ENCODE data around the gene JAG2. TPM values are rescaled to one million over a fixed set of nuclear protein-coding genes. Genes with fewer than 3 reads are reported as not detected.

JAG2 gene
- total RNA-seq, 1 experiment from 2014 or later = 6.3 TPM

DNA sequence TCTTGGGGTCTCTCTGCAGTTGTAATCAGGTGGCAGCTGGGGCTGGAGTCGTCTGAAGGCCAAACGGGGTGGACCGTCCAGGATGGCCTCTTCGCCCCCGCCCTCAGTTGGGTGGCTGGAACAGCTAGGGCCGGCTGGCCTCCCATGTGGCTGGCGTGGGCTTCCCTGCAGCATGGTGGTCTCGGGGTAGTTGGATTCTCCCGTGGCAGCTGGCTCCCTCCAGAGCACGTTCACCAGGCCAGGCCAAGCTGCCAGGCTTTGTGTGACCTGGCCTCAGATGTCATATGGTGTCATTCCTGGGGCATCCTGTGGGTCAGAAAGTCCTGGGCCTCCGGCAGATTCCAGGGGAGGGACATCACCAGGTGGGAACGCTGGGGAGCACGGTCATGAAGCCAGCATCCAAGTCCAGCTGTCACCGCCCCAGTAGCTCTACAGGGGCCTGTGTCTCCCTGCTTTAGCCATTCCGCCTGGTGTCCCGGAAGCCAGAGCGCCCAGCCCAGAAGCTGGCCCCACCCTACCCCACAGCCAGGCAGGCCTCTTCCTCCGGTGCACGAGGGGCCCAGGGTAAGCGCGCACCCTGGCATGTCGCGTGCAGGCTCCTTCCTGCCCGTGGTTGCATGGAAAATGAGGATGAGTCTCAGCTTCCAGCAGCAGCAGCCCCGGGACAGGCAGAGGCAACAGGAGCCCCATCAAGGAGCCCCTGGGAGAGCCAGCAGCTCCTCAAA, 13.9 kb upstream of the JAG2 start:
- DNase-seq (ENCODE audit: low read depth) = no peak

- no peak for DNase-seq (ENCODE audit: low read depth)
These were observed 13.1 kb upstream of the JAG2 start for GRCh38 chr14:105181549-105182295.

GRCh38 chr14:105180592-105181548, 12.3 kb upstream of the JAG2 start, which contains the start of gene NUDT14:
NUDT14 (minus strand) TSS chr14:105181312; CDS start chr14:105181209, 103 bp downstream.
- peak; percentile 86 for DNase-seq (ENCODE audit: low read depth)

DNA sequence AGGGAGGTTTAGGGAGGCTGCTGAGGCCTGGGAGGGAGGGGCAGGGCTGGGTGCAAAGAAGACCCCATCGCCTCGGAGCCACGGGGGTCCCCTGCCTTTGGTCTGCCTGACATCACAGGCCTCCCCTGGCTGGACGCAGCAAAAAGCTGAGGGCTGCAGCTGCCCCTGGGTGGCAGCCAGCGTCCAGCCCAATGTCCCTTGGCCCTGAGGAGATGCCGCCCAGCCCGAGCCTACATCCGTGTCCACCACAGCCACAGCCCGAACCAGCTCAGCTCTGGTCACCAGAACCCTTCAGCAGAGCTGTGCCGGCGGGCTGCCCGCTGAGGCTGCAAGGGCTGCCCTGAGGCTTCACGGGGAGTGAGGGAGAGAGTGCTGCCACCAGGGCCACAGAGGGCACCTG, 10.6 kb upstream of the JAG2 start:
- DNase-seq (ENCODE audit: low read depth) = no peak

GRCh38 chr14:105178868-105179140, 10.2 kb upstream of the JAG2 start:
- DNase-seq (ENCODE audit: low read depth) = no peak

- no peak for DNase-seq (ENCODE audit: low read depth)
These were observed 9.7 kb upstream of the JAG2 start for GRCh38 chr14:105178069-105178867.

- no peak for DNase-seq (ENCODE audit: low read depth)
These were observed 8.5 kb upstream of the JAG2 start for GRCh38 chr14:105177082-105177481.

DNA sequence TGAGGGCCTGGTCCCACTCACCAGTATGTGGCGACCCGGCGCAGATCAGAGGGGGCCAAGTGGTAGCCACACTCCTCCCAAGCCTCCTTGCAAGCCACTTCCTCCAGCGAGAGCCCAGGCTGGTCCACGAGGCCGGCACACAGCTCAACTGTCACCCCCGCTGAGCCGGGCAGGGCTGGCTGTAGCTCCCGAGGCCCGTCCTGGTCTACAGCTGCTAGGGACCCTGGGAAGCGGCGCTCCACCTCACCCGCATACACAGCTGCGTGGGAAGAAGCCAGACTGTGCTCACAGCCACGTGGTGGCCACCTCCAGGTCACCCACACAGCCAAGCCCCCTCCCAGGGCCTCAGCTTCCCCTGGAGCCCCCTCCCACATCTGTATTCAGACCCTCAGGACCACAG, 7.9 kb upstream of the JAG2 start:
- DNase-seq (ENCODE audit: low read depth) = no peak

DNA sequence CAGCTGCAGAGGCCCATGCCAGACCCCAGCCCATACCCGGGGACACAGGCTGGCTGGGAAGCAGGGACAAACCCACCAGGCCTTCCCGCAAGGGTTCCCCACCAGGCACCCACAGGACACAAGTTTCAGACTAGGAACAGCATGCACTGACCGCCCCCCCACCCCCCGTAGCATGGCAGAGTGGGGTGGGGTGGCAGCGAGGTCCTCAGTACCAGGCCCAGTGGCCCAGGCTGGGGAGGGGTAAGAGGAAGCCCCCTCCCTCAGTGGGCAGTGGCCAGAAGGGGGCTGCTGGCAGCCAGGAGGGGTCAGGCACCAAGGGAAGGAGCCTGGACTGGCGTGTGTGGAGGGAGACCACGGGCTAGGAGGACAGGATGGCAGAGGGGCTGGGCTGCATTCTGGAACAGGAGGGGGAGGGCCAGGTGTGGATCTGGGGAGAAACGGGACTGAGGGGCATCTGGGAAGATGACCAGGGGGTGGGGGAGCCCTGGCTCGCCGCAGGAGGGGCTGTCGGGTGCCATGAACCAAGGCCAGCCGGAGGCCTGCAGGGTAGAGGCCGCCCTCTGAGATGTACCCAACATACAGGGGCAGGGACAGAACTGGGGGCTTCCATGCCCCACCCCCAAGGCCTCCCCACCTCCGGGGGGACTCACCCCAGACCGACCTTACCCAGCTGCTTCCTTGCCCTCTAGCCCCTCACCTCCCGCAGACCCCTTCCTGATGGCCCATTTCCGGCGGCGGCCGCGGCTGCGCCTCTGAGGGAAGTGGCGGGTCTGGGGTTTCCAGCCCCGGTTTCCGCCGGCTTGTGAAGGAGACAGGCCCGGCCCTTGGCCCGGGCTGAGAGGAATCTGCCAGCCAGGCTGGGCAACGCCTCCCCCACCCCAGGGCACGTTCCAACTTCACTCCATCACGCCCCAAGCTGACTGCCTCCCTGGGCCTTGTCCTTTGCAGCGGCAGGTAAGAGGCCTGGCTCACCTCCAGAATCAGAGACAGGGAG, 5.6 kb upstream of the JAG2 start:
- no peak for DNase-seq (ENCODE audit: low read depth)

DNA sequence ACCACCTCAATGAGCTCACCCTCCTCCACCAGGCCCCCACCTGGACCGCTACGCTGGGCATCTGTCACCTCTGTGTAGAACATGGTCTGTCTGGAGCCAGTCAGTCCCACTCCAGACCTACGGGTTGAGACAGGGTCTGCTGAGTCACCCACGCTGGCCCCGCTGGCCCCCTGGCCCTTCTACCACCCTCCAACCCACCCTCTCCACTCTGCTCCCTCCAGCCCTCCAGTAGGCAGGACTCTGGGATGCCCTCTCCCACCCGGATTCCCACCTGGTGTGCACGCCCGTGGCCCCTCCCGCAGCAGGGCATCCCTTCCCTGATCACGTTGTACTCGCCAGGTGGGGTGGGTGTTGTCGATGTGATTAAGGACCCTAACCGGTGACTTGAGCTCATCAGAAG, 4.6 kb upstream of the JAG2 start:
- DNase-seq (ENCODE audit: low read depth) = no peak

DNA sequence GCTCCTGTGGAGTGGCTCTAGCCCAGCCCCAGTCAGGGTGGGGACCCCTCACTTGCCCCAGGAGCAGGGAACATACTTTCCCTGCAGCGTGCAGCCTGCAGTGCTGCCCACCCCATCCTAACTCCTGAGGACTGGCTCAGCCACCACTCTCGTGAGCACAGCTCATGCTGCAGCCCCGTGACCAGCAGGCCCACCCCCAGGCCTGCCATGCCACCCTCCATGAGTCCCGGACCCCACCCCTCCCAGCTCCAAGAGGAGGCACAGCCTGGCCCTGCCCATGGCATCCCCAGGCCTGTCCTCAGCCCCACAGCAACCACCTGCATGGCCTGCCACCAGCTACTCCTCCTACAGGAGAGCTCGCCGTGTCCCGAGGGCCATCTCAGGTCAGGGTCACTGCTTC, 3.9 kb upstream of the JAG2 start:
- DNase-seq (ENCODE audit: low read depth) = no peak

- DNase-seq (ENCODE audit: low read depth) = no peak
These were observed 2.6 kb upstream of the JAG2 start for GRCh38 chr14:105171004-105171673.

DNA sequence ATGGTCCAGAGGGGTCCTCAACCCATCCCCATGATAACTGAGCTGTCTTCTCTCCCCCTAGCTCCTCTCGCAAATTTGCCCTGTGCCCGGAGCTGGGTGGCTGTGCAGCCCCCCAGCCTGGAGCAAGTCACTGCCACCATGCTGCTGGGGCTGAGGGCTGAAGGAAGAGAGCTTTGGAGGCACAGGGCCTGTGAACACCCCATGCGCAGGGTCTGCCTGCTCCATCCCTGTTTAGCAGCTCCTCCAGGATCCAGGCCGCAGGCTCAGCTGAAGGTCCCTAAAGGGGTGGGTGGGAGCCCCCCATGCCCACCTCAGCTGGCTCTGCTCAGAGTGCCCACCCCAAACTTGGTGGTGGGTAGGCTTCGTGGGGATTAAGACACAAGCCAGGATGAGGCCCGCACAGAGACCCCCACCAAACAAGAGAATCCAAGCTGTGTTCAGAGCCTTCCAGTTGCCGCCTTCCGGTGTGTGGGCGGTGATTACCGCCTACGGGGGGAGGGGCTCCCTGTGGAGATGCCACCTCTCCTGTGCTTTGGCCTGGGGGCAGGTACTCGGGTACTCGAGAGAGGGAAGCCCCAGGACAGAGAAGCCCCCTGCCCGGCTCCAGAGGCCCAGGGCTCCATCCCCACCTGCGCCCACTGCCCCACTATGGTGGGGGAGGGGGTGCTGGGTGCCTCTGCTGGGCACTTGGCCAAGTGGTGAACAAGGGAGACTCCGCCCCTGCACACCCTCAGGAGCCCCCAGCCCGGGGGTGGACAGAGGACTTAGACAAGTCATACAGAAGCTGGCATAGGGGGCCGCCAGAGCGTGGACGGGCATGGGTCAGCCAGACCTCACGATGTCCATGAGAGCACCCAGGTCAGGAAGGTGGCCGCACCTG, 1.4 kb upstream of the JAG2 start:
- no peak for DNase-seq (ENCODE audit: low read depth)

DNA sequence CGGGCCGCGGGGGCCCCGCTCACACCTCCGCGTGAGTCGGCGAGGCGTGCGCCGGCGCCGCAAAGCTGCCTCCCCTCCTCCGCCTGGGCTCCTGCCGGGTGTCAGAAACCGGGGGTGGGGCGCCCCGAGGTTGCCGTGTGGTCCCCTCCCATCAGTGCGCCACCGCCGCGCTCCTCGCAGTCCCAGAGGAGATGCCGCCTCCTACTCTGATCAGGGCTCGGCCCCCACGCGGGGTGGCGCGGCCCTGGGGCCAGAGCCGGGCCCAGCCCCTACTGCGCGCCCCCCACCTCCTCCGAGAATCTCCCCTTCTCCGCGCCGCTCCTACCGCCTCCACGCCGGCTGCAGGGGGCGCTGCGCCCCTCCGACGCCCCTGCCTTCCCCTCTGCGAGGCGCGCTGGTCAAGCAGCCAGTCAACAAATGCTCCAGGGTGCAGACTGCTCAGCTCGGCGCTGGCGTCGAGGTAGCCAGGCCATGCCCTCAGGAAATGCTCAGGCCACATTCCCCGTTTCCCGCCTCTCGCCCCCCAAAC, 467 bp upstream of the JAG2 start:
- peak; percentile 71 for DNase-seq (ENCODE audit: low read depth)

GRCh38 chr14:105168093-105168420, 519 bp downstream of the JAG2 start:
- DNase-seq (ENCODE audit: low read depth) = no peak

DNA sequence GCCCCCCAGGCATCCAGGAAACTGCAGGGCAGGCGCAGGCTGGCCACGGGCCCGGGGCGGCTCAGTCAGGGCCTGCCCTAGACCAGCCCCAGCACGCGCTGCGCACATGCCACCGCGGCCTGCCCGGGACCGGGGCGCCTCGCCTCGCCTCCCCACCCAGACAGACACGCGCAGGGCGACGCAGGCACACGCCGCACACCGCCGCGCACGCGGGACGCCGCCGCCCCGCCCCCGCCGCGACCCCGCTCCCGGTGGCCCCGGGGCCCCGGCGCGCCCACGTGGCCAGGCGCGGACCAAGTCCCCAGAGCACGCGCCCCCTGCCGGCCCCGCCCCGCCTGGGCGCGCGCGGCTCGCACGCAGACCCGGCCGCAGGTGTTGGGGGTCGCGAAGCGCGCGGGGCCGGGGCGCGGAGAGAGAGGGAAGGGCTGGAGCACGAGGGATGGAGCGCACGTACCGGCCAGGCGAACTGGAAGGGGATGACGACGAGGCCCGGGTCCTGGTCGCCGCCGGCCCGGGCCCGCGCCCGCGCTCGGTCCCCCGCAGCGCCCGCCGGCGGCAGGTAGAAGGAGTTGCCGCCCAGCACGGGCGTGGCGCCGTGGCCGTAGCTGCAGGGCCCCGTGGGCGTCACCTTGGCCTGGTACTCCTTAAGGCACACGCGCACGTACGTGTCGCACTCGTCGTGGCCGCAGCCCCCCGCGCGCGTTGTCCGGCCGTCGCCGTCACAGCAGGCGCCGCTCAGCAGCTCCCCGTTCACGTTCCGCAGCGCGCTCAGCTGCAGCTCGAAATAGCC, 1.1 kb downstream of the JAG2 start:
- peak; percentile 55 for DNase-seq (ENCODE audit: low read depth)

- DNase-seq (ENCODE audit: low read depth) = no peak
These were observed 1.8 kb downstream of the JAG2 start for GRCh38 chr14:105166571-105167302.
